Measurements from ENCODE around the gene HARS1. TPM values are rescaled to one million over a fixed set of nuclear protein-coding genes. Genes with fewer than 3 reads are reported as not detected.

Gene HARS1
- total RNA-seq, 2 donors from 2014 or later, result 48.0 to 52.1 TPM

GRCh38 chr5:140658870-140659269 lies 32.3 kb downstream of the HARS1 start:
- H3K36me3 ChIP-seq (ENCODE audit: control insufficient read depth, insufficient read depth, low read length), result peaks cover 87% of the 10 kb centered on the region
- no peaks in the 10 kb centered on the region for H3K9me3 Mint-ChIP-seq
- H3K27me3 ChIP-seq (ENCODE audit: control insufficient read depth, insufficient read depth, low read length, poor library complexity, severe bottlenecking), result no peaks in the 10 kb centered on the region
- 96 to 98% methylated on average over 15 to 17 of the region's 17 CpGs for WGBS, 2 experiments (ENCODE audit: insufficient coverage in 1 of 2, insufficient read length in 1 of 2)
- no peaks in the 10 kb centered on the region for H3K27me3 Mint-ChIP-seq (ENCODE audit: insufficient read depth)
- no peak overlapping the region for H3K27ac ChIP-seq (ENCODE audit: low read depth, low read length)
- H3K36me3 Mint-ChIP-seq (ENCODE audit: low read depth), result peaks cover 80% of the 10 kb centered on the region
- no peak overlapping the region for H3K4me3 Mint-ChIP-seq
- no peak for DNase-seq
- no peaks in the 10 kb centered on the region for H3K4me1 ChIP-seq (ENCODE audit: control insufficient read depth, insufficient read depth, low read length)
- H3K9ac ChIP-seq (ENCODE audit: extremely low read depth, low read length, poor library complexity, severe bottlenecking), result no peak overlapping the region
- H3K27ac Mint-ChIP-seq, result no peak overlapping the region
- H3K9me3 ChIP-seq (ENCODE audit: control insufficient read depth, low read length), result no peaks in the 10 kb centered on the region
- H3K4me1 Mint-ChIP-seq, result no peaks in the 10 kb centered on the region
- no peak overlapping the region for H3K4me3 ChIP-seq (ENCODE audit: low read length)
- TF ChIP-seq, protein P1, sequence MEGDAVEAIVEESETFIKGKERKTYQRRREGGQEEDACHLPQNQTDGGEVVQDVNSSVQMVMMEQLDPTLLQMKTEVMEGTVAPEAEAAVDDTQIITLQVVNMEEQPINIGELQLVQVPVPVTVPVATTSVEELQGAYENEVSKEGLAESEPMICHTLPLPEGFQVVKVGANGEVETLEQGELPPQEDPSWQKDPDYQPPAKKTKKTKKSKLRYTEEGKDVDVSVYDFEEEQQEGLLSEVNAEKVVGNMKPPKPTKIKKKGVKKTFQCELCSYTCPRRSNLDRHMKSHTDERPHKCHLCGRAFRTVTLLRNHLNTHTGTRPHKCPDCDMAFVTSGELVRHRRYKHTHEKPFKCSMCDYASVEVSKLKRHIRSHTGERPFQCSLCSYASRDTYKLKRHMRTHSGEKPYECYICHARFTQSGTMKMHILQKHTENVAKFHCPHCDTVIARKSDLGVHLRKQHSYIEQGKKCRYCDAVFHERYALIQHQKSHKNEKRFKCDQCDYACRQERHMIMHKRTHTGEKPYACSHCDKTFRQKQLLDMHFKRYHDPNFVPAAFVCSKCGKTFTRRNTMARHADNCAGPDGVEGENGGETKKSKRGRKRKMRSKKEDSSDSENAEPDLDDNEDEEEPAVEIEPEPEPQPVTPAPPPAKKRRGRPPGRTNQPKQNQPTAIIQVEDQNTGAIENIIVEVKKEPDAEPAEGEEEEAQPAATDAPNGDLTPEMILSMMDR (conservative IDR thresholded peaks at IDR 0.05), result no peak

DNA sequence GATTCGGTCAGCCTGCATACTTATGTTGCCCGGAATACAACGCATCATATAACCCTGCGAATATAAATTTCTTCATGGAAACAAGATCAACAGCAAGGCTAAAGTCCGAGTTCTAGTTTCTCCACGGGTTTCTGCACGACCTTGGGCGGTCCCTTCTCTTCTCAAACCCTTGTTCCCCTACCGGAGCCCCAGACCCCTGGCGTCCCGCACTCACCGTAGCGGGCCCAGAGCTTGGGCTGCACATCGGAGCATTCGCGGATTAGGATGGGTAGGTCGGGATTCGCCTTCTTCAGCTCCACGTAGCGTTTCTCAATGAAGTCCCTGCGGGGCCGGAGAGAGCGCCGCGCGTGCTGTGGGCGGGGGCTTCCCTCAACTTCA lies 44.1 kb downstream of the HARS1 start:
- 2 to 7% methylated on average over 14 to 27 of the region's 27 CpGs for WGBS, 2 experiments (ENCODE audit: insufficient coverage in 1 of 2, insufficient read length in 1 of 2)
- Mint-ChIP-seq H3K36me3 (ENCODE audit: low read depth) (peaks cover 56% of the 10 kb centered on the region), H3K27me3 (ENCODE audit: insufficient read depth) (no peaks in the 10 kb centered on the region), H3K4me1 (peaks cover 9% of the 10 kb centered on the region), H3K4me3 (peak overlapping the region; percentile 88), H3K27ac (peak overlapping the region; percentile 94), H3K9me3 (no peaks in the 10 kb centered on the region)
- peak overlapping the region; percentile 99 for H3K4me3 ChIP-seq (ENCODE audit: low read length)
- peak overlapping the region; percentile 87 for H3K9ac ChIP-seq (ENCODE audit: extremely low read depth, low read length, poor library complexity, severe bottlenecking)
- H3K9me3 ChIP-seq (ENCODE audit: control insufficient read depth, low read length), result no peaks in the 10 kb centered on the region
- H3K27ac ChIP-seq (ENCODE audit: low read depth, low read length), result peak overlapping the region; percentile 53
- H3K36me3 ChIP-seq (ENCODE audit: control insufficient read depth, insufficient read depth, low read length), result peaks cover 69% of the 10 kb centered on the region
- TF ChIP-seq, protein P1 (conservative IDR thresholded peaks at IDR 0.05), result no peak
- DNase-seq, result no peak
- H3K4me1 ChIP-seq (ENCODE audit: control insufficient read depth, insufficient read depth, low read length), result peaks cover 3% of the 10 kb centered on the region
- H3K27me3 ChIP-seq (ENCODE audit: control insufficient read depth, insufficient read depth, low read length, poor library complexity, severe bottlenecking), result no peaks in the 10 kb centered on the region

DNA sequence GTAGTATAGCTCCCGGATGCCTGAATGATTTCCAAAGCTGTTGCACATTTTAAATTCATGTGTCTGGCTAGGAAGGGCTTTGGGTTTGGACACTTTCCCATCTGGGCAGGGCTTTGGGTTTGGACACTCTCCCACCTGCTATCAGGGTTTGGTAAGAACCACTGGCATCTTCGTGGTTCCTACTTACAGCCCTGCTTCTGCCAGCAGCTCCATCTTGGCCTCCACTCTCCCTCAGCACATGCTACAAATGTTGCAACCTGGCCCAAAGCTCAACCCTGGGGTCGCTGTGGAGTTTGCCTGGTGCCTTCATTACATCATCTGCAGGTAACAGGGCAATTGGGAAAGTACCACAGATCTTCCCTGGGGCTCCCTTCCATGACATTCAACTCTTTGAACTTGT lies 48.5 kb downstream of the HARS1 start:
- H3K4me1 ChIP-seq (ENCODE audit: control insufficient read depth, insufficient read depth, low read length), result peaks cover 7% of the 10 kb centered on the region
- no peak overlapping the region for H3K4me3 Mint-ChIP-seq
- TF ChIP-seq, protein P1 (conservative IDR thresholded peaks at IDR 0.05), result no peak
- no peaks in the 10 kb centered on the region for H3K27me3 Mint-ChIP-seq (ENCODE audit: insufficient read depth)
- H3K9me3 Mint-ChIP-seq, result peaks cover 12% of the 10 kb centered on the region
- H3K27ac ChIP-seq (ENCODE audit: low read depth, low read length), result no peak overlapping the region
- H3K4me3 ChIP-seq (ENCODE audit: low read length), result no peak overlapping the region
- peaks cover 16% of the 10 kb centered on the region for H3K4me1 Mint-ChIP-seq
- H3K9me3 ChIP-seq (ENCODE audit: control insufficient read depth, low read length), result peaks cover 4% of the 10 kb centered on the region
- H3K36me3 ChIP-seq (ENCODE audit: control insufficient read depth, insufficient read depth, low read length), result peaks cover 42% of the 10 kb centered on the region
- no peak for DNase-seq
- H3K9ac ChIP-seq (ENCODE audit: extremely low read depth, low read length, poor library complexity, severe bottlenecking), result no peak overlapping the region
- peaks cover 48% of the 10 kb centered on the region for H3K36me3 Mint-ChIP-seq (ENCODE audit: low read depth)
- no peaks in the 10 kb centered on the region for H3K27me3 ChIP-seq (ENCODE audit: control insufficient read depth, insufficient read depth, low read length, poor library complexity, severe bottlenecking)
- no peak overlapping the region for H3K27ac Mint-ChIP-seq
- 86 to 93% methylated on average over 2 to 3 of the region's 3 CpGs for WGBS, 2 experiments (ENCODE audit: insufficient coverage in 1 of 2, insufficient read length in 1 of 2)

Measured in endodermal cell (in vitro differentiated cells).